CD4-positive, alpha-beta T cell treated with Interleukin-6 for 4 hours (primary cell): ENCODE results near the gene PP2D1.
"Not testable (repeated sequence)": the region's sequence is repeated elsewhere in the genome, so short reads cannot be mapped to it uniquely, and the experiment has no call there.

ENCODE experiments used
- DNase-seq: peaks from one replicate; pipeline ENCODE4 v3.0.0-alpha.2; 2020; ENCODE audit warnings: mixed read lengths

Gene PP2D1

DNA sequence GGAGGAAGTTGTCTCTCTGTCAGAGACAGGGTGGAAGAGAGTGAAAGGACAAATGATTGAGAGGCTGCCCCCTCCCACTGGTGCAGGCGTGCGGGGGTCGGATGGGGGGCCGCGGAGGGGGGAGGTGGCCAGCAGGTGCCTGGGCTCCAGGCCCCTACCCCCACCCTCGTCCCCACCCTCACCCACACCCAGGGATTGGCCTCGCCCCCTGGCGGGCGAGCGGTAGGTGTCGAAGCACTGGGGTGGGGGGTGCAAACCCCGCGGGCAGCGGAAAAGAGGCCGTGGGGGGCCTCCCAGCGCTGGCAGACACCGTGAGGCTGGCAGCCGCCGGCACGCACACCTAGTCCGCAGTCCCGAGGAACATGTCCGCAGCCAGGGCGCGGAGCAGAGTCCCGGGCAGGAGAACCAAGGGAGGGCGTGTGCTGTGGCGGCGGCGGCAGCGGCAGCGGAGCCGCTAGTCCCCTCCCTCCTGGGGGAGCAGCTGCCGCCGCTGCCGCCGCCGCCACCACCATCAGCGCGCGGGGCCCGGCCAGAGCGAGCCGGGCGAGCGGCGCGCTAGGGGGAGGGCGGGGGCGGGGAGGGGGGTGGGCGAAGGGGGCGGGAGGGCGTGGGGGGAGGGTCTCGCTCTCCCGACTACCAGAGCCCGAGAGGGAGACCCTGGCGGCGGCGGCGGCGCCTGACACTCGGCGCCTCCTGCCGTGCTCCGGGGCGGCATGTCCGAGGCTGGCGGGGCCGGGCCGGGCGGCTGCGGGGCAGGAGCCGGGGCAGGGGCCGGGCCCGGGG, 27.9 kb upstream of the PP2D1 start, which contains the start of gene KAT2B:
TSS of gene KAT2B (plus strand) at position 682 of the 783 bp plus-strand sequence. CDS start at position 714, 32 bp downstream.
- DNase-seq: peak; percentile 88

- no peak for DNase-seq
These were observed 27.4 kb upstream of the PP2D1 start for GRCh38 chr3:20039466-20039764.

DNA sequence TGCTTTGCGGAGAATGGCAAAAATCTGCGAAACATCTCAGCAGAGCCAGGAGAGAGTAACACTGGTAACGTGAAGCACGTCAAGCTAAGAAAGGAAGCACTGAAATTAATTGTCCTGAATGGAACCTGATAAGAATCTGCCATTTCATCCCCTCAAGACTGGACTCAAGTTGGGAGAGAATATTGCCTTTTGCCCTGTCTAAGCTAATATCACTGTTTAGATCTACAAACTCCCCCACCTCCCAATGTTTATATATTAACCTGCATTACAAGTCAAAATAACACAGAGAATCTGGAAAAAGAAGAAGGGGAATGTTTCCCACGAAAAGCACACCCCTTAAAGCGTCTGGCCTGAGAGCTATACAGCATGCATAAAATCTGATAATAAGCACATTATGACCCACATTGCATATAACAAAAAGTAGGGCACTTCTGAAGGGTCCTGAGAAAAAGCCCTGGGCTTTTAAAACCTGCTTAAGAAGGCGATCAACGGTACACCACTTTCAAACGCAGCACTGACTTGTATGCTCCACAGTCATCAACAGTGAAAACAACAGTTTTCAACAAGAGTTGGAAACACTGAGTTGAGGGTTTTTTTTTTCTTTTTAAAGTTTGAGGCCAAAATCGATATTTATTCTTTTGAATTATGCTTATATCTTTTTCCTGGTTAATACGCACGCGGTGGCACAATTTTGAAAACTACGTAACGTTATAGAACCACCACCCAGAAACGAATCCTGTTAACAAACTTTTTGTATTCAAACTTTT, 26.8 kb upstream of the PP2D1 start:
- DNase-seq: no peak

DNA sequence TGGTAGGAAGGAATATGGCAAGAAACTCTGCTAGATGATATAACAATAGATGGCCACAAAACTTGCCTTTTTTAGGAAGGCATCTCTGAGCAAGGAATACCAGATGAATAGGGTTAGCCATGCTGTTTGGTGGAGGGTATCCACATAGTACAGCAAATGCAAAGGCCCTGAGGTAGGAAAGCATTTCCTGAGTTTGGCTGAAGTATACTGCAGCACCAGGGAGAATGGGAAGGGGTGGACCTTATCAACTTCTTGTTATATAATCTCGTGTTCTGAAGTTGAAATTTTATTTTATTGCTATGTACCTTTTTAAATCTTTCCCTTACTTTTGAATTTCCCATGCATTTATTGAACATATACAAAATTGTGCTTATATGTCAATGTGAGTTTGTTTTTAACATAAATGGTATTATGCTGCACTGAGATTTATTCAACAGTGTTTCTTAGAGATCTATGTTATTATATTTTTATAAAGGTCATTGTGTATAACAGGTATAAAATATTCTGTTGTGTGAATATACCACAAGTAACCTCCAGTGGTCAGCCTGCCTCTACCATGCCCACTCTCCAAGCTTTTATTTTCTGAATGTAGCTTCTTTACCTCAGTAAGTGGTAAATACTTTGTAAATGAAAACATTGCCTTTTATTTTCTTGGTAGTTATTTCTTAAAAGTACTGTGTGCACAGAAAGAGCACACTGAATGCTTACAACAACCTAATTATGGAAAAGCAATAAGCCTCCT, 25.4 kb upstream of the PP2D1 start:
- DNase-seq: no peak

DNA sequence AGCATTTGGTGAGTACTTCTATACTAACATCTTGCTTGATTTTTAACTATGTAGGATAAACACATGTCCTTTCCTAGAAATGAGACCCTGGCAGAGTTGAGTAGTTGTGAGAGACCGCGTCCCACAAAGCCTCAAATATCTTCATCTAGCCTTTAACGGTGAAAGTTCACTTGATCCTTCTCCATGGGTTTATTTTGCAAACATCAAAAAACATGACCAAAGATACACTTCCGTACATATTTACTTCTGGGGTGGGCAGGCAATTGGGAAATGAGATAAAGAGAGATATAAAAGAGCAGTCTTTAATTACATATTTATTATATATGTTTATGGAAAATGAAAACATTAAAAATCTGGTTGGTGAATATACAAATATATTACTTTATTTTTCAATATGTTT, 23.0 kb upstream of the PP2D1 start:
- no peak for DNase-seq

DNA sequence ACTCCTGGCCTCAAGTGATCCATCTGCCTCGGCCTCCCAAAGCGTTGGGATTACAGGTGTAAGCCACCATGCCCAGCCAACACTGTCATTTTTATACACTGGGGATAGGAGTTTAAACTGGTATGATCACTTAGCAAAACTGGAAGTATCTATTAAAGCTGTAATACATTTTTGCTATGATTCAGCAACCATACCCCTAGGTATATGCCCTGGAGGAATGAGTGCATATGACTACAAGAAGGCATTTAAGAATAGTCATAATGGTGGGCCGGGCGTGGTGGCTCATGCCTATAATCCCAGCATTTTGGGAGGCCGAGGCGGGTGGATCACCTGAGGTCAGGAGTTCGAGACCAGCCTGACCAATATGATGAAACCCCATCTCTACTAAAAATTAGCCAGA, 19.9 kb upstream of the PP2D1 start:
- not testable (repeated sequence) for DNase-seq

DNA sequence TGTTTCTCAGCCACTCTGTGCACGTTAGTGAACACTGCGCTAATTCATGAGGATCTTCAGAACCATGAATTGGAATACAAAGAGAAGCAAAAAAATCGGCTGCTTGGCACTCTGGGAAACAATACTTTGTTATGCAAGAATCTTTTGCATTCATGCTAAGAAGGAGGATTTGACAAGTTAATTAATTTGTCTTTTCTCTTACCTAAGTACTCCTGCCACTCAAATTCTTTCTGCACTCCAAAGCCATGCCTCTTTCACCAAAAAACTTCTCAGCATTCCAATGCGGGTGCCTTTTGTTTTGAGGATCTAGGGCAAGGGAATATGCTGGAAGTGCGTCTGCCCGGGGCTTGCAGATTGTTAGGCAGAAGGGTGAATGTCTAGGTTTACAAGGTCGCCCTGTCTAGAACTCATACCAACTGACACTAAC, 16.9 kb upstream of the PP2D1 start:
- DNase-seq: no peak

DNA sequence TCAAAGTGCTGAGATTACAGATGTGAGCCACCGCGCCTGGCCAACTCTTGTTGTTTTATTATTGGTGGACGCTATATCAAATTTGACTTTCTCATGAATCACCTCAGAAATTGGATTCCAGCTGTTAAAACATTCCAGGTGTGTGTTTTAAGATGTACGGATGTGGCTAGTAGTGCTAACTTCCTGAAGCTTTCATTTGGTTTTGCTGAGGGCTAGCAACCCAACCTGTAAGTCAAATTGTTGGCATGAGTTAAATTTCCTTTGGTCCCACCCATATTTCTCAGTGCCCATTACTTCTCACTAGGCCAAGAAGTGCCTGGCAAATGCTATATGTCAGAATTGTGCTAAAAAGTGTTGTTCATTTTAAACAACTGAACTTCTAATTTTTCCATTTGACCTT, 15.1 kb upstream of the PP2D1 start:
- no peak for DNase-seq

GRCh38 chr3:20023623-20024405, 11.8 kb upstream of the PP2D1 start:
- no peak for DNase-seq

- DNase-seq: no peak
These were observed 11.0 kb upstream of the PP2D1 start for GRCh38 chr3:20022954-20023622.

DNA sequence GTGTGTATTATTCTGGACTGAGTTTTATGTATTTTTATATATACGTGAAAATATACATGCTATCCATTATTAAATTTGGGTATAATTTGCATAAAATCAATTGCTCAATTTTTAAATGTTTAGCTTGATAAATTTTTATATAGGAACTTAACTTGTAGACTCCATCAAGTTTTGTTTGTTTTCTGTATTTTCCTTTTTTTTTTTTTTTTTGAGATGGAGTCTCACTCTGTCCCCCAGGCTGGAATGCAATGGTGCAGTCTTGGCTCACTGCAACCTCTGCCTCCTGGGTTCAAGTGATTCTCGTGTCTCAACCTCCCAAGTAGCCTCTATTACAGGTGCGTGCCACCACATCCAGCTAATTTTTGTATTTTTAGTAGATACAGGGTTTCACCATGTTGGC, 4.0 kb upstream of the PP2D1 start:
- DNase-seq: not testable (repeated sequence)

GRCh38 chr3:20015525-20015924, 3.5 kb upstream of the PP2D1 start:
- no peak for DNase-seq

- no peak for DNase-seq
These were observed 1.3 kb upstream of the PP2D1 start for GRCh38 chr3:20013396-20013795.

GRCh38 chr3:20008646-20009045, 3.4 kb downstream of the PP2D1 start:
- DNase-seq: no peak

DNA sequence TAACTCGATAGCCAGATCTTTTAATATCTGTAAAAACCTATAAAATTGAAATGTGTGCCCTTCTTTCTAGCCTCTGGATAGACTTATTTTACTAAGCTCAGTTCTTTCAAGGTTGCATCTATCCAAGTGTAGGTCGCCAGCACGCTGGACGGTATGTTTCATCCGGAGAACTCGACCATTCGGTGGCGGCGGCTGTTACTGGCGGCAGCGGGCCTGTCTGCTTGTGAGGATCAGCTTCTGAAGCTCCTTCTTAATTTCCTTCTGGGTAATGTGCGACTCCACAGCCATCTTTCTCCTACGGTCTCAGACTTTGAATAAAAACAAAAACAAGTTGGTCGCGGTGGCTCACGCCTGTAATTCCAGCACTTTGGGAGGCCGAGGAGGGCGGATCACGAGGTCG, 4.1 kb downstream of the PP2D1 start:
- no peak for DNase-seq

DNA sequence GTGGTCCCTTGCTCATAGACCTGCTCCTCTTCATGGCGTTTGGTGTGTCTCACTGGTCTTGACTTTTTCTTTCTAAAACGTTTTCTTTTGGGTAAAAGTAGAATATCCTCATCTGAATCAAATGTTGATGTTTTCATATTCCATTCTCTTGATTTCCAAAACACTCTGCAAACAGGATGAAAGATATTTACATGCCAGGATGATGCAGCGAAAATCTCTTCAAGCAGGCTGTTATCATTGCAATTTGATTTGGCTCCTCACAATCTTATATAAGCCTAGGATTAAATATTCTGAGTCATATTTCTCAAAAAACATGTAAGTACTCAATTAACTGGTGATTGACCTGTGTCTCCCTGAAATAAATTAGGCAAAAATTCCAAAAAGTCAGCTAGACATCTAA, 10.1 kb downstream of the PP2D1 start:
- no peak for DNase-seq

DNA sequence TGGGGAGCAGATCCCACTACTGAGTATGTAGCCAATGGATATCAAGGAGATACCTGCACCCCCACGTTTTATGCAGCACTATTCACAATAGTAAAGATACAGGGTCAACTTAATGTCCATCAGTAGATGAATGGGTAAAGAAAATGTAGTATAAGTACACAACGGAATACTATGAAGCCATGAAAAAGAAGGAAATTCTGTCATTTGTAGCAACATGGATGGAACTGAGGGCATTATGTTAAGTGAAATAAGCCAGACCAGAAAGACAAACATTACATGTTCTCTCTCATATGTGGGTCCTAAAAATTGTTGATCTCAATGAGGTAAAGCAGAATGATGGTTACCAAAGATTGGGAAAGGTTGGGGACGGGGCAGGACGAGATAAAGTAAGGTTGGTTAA, 14.6 kb downstream of the PP2D1 start:
- DNase-seq: no peak

DNA sequence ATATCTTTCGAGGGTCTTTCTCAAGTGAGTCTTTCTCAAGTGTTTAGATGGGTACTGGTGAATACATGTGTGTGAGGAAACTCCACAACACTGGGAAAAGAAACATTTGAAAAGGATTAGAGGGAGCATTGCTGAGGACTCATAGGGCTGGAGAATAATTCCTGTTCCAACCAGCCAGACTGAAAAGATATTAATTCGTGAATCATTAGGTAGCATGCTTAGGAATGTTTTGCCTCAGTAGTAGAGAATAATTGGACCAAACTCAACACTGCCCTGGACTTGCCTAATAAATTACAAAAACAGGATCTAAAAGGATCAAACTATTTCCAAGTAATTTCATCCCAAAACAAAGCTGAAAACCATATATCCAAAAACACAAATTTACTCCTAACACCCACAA, 17.3 kb downstream of the PP2D1 start:
- no peak for DNase-seq

DNA sequence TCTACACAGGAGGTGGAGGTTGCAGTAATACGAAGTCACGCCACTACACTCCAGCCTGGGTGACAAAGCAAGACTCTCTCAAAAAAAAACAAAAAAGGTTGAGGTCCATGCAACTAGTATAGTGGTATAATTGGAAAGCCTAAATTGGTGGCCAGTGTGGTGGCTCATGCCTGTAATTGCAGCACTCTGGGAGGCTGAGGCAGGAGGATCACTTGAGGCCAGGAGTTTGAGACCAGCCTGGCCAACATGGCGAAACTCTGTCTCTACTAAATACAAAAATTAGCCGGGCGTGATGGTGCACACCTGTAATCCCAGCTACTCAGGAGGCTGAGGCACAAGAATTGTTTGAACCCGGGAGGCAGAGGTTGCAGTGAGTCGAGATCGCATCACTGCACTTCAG, 23.2 kb downstream of the PP2D1 start:
- not testable (repeated sequence) for DNase-seq

DNA sequence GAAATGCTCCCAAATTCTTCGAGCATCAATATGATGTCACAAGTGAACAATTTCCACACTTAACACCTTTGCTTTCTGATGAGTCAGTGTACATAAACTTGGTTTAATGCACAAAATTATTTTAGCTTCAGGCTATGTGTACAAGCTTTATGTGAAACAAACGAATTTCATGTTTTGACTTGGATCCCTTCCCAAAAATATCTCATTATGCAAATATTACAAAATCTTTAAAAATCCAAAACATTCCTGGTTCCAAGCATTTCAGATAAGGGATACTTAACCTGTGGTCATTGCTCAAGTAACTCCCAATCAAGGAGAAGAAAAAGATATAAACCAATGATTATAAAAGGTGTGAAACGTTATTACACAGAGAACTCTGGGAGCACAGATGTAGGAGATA, 40.0 kb downstream of the PP2D1 start:
- no peak for DNase-seq

DNA sequence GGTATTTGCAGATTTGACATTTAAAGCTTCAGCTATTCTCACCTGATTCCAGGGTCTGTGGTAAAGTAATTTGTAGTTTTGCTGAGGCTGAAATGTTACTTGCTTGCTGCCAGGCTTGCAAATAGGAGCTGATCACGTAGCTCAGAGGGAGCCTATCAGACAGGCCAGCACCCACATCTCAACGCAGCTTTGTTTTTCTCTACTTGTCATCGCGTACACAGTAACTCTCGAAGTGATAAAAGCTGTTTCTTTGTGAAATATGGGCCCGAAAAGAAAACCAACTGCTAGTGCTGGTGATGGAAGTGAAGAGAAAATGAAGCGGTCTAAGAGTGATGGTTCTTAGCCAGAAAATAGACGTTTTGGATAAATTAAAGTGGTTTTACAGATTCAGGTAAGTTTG, 41.7 kb downstream of the PP2D1 start:
- DNase-seq: no peak

- no peak for DNase-seq
These were observed 44.3 kb downstream of the PP2D1 start for GRCh38 chr3:19967812-19968211.
